CD8-positive, alpha-beta memory T cell (primary cell): Measurements from ENCODE around the gene ZGPAT. TPM values are rescaled to one million over a fixed set of nuclear protein-coding genes. Genes with fewer than 3 reads are reported as not detected.
A peak's percentile ranks its signal among the peaks of the same experiment; 100 is the strongest.
"Not testable (repeated sequence)": the region's sequence is repeated elsewhere in the genome, so short reads cannot be mapped to it uniquely, and the experiment has no call there.

Source experiments
- CTCF ChIA-PET: fragments of 350-600 bp; sonication (Branson Sonifier 250); formaldehyde crosslinking; loops from one replicate; lab custom pipeline; 2021; ENCODE audit warnings: antibody characterized with exemption; lab: Charles Lee
- POLR2A ChIA-PET: fragments of 350-600 bp; sonication (Branson Sonifier 250); formaldehyde crosslinking; loops from one replicate; lab custom pipeline; 2021; ENCODE audit warnings: antibody characterized with exemption; lab: Charles Lee
- DNase-seq, 5 donors: peaks; one replicate each; pipeline versions ENCODE4 v3.0.0 to v3.0.0-alpha.2; 2020 to 2022; ENCODE audit warnings: mixed read lengths in 1 of 5
- H3K27ac ChIP-seq: one replicate; pipeline ENCODE4 v1.7.0; 2013; ENCODE audit warnings: low read depth, mild to moderate bottlenecking, low read length, moderate library complexity
- H3K27me3 ChIP-seq: 2 replicates; pipeline ENCODE4 v1.7.0; 2013; ENCODE audit warnings: low read length, mild to moderate bottlenecking; ENCODE audit not compliant: insufficient read depth, poor library complexity, severe bottlenecking
- H3K36me3 ChIP-seq: 2 replicates; pipeline ENCODE4 v1.7.0; 2013; ENCODE audit warnings: mild to moderate bottlenecking, low read length, moderate library complexity; ENCODE audit not compliant: insufficient read depth
- H3K4me1 ChIP-seq: 2 replicates; pipeline ENCODE4 v1.7.0; 2013; ENCODE audit warnings: mild to moderate bottlenecking, low read length, moderate library complexity; ENCODE audit not compliant: insufficient read depth
- H3K4me3 ChIP-seq: 2 replicates; pipeline ENCODE4 v1.7.0; 2013; ENCODE audit warnings: mild to moderate bottlenecking, low read length
- H3K9me3 ChIP-seq: 2 replicates; pipeline ENCODE4 v1.7.0; 2013; ENCODE audit warnings: mild to moderate bottlenecking, low read length
- H3K27ac Mint-ChIP-seq, 8 donors: one replicate each; pipeline ENCODE4 v1.8.0; 2020 to 2021; ENCODE audit warnings: mixed read lengths in 8 of 8, mild to moderate bottlenecking in 6 of 8, inconsistent platforms in 3 of 8, moderate library complexity in 3 of 8
- H3K27me3 Mint-ChIP-seq, 2 donors: one replicate each; pipeline ENCODE4 v1.8.0; 2020 to 2021; ENCODE audit warnings: mixed read lengths in 2 of 2, mild to moderate bottlenecking in 1 of 2, moderate library complexity in 1 of 2
- H3K36me3 Mint-ChIP-seq, 3 donors: one replicate each; pipeline ENCODE4 v1.8.0; 2020 to 2021; ENCODE audit warnings: mixed read lengths in 3 of 3, inconsistent platforms in 1 of 3, mild to moderate bottlenecking in 1 of 3
- H3K4me1 Mint-ChIP-seq, 3 donors: one replicate each; pipeline ENCODE4 v1.8.0; 2020 to 2021; ENCODE audit warnings: mixed read lengths in 3 of 3, inconsistent platforms in 1 of 3, mild to moderate bottlenecking in 1 of 3
- H3K4me3 Mint-ChIP-seq, 7 donors: one replicate each; pipeline ENCODE4 v1.8.0; 2020 to 2021; ENCODE audit warnings: mixed read lengths in 7 of 7, mild to moderate bottlenecking in 6 of 7, moderate library complexity in 4 of 7, inconsistent platforms in 2 of 7
- H3K9me3 Mint-ChIP-seq, 5 donors: one replicate each; pipeline ENCODE4 v1.8.0; 2020 to 2022; ENCODE audit warnings: mixed read lengths in 5 of 5, mild to moderate bottlenecking in 3 of 5, moderate library complexity in 2 of 5, inconsistent platforms in 1 of 5
- polyA plus RNA-seq: library from polyadenylated mRNA; unstranded; fragments of 300-500 nt; fragmentation: Illumina TruSeq; gene quantifications from one replicate; pipeline ENCODE4 v1.2.3, GENCODE V29; 2021
- total RNA-seq, 2 experiments: library from RNA; stranded (reverse); gene quantifications; one replicate each; pipeline ENCODE4 v1.2.3, GENCODE V29; 2021

ZGPAT gene
- total and polyA plus RNA-seq, 3 experiments from 2014 or later: 29.7 to 77.5 (median 29.9) TPM

DNA sequence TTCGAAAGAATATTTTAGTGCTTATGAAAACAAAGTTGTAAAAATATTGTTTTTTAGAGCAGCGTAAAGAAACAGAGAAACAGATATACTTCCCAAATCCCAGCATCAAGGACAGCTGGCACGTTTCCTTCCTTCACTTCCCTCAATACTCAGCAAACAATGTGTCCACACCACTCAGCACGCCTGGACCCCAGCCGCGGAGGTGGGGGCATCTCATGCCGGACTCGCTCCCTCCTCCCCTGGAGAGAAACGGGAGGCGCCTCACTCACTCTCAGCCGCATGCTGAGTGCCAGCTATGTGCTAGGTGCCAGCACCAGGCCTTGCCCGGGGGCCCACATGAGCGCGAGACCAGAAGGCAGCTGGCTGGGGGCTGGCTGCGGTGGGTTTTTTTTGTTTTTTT is 66.5 kb downstream of the ZGPAT start:
- H3K27ac Mint-ChIP-seq: peak overlapping the region in 2 of 8 donors; percentile 72 to 74
- Histone ChIP-seq H3K36me3 (no peaks in the 10 kb centered on the region), H3K4me3 (no peak overlapping the region), H3K27ac (no peak overlapping the region), H3K27me3 (no peaks in the 10 kb centered on the region), H3K4me1 (no peaks in the 10 kb centered on the region), H3K9me3 (no peaks in the 10 kb centered on the region)
- H3K9me3 Mint-ChIP-seq: no peaks in the 10 kb centered on the region
- H3K27me3 Mint-ChIP-seq: no peaks in the 10 kb centered on the region
- ChIA-PET CTCF (interaction anchor here (0.9 to 2.7 kb wide), 7 partner anchors 9 to 205 kb away, joined by 3 to 10 read pairs (median 3); partner anchors contain the start of genes ARFRP1, SAMD10 and ZGPAT), POLR2A (no interaction called here)
- H3K4me3 Mint-ChIP-seq: peak overlapping the region in 2 of 7 donors; percentile 34 to 40
- H3K4me1 Mint-ChIP-seq: peaks cover 0 to 3% (median 3%) of the 10 kb centered on the region in 3 donors
- H3K36me3 Mint-ChIP-seq: no peaks in the 10 kb centered on the region
- no peak for DNase-seq

DNA sequence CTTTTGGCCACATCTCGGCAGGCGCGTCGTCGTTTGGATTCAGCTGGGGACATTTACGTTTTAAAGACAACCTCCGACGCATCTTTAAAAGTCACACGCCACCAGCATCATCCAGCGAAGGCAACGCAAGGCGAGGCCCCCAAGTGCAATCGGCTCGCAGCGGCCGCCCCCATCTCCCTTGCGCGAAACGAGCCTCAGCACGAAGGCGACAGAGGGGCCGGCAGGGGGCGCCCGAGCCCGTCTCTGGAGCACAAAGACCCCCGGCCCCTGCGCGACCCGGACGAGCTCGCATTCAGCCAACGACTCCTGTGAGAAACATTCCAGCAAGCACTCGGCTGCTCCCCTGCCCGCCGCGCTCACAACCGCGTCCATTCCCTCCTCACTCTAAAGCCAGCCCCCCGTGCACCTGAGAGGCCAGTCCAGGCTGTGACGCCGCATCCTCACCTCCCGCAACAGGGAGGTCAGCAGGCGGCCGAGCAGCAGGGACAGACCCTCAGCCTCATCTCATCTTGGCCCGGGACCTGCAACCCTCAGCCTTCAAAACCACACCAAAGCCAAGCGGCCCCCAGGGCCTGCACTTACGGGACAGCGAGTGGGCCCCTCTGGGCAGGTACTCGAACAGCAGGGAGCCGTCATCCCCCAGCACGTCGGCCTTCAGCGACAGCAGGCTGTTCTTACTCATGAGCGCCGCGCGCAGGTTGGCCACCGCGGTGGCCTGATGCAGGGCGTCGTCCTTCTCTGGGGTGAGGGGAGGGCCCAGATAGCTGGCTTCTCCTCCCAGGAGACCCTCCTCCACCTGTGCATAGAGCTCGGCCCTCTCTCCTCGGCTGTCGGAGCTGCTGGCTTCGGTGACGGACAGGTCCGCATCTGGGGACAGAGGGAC is 67.5 kb downstream of the ZGPAT start:
- no peaks in the 10 kb centered on the region for H3K9me3 Mint-ChIP-seq
- peak in 4 of 5 donors; percentile 21 to 58 (median 28) for DNase-seq
- H3K27me3 Mint-ChIP-seq: no peaks in the 10 kb centered on the region
- no peaks in the 10 kb centered on the region for H3K36me3 Mint-ChIP-seq
- no peak overlapping the region for H3K4me3 ChIP-seq
- H3K4me3 Mint-ChIP-seq: peak overlapping the region in 4 of 7 donors; percentile 23 to 75 (median 34)
- H3K4me1 ChIP-seq: no peaks in the 10 kb centered on the region
- H3K27ac Mint-ChIP-seq: no peak overlapping the region
- no peaks in the 10 kb centered on the region for H3K27me3 ChIP-seq
- POLR2A ChIA-PET: no interaction called here
- H3K9me3 ChIP-seq: no peaks in the 10 kb centered on the region
- H3K27ac ChIP-seq: no peak overlapping the region
- CTCF ChIA-PET: interaction anchor here (0.8 to 2.7 kb wide), 10 partner anchors 8 to 204 kb away, joined by 3 to 10 read pairs (median 3); partner anchors contain the start of genes ARFRP1, SAMD10 and ZGPAT
- peaks cover 0 to 6% (median 5%) of the 10 kb centered on the region in 3 donors for H3K4me1 Mint-ChIP-seq
- H3K36me3 ChIP-seq: no peaks in the 10 kb centered on the region

DNA sequence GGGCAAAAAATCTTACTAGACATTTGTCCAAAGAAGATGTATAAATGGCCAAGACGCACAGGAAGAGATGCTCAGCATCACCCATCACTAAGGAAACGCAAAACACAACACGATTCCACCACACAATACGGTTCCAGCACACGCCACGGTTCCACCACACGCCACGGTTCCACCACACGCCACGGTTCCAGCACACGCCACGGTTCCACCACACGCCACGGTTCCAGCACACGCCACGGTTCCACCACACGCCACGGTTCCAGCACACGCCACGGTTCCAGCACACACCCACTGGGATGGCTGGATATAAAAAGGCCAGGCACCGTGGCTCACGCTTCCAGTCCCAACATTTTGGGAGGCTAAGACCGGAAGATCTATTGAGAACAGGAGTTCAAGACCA is 69.0 kb downstream of the ZGPAT start:
- H3K9me3 ChIP-seq, DNase-seq, H3K27ac ChIP-seq, H3K27ac Mint-ChIP-seq, H3K27me3 Mint-ChIP-seq, CTCF ChIA-PET, H3K27me3 ChIP-seq, H3K9me3 Mint-ChIP-seq, H3K36me3 Mint-ChIP-seq, H3K4me1 ChIP-seq, H3K4me3 ChIP-seq, H3K36me3 ChIP-seq: not testable (repeated sequence)
- POLR2A ChIA-PET: interaction anchor here (0.5 kb wide), 1 partner anchor 217 kb away, joined by 4 read pairs; no protein-coding TSS in a partner anchor
- H3K4me3 Mint-ChIP-seq: peak overlapping the region in 1 of 7 donors; percentile 65
- H3K4me1 Mint-ChIP-seq: peaks cover 5 to 14% (median 8%) of the 10 kb centered on the region in 3 donors

DNA sequence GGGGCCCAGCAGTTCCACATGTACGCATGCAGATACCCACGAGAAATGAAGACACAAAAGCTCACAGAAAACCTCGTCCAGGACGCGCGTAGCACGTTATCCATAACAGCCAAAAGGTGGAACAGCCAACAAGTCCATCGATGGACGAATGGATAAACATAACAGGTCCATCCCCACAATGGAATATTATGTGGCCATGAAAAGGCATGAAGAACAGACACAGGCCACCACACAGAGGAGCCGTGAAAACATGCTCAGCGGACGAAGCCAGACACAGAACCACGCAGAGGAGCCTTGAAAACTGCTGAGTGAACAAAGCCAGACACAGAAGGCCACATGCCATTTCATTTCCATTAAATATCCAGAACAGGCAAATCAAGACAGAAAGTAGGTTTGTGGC is 69.8 kb downstream of the ZGPAT start:
- Mint-ChIP-seq H3K9me3 (no peaks in the 10 kb centered on the region), H3K36me3 (no peaks in the 10 kb centered on the region), H3K27ac (peak overlapping the region in 1 of 8 donors; percentile 23), H3K27me3 (no peaks in the 10 kb centered on the region), H3K4me3 (no peak overlapping the region), H3K4me1 (peaks cover 12 to 22% (median 16%) of the 10 kb centered on the region in 3 donors)
- ChIA-PET POLR2A (interaction anchor here (0.5 kb wide), 1 partner anchor 217 kb away, joined by 4 read pairs; no protein-coding TSS in a partner anchor), CTCF (no interaction called here)
- H3K27me3 ChIP-seq: no peaks in the 10 kb centered on the region
- H3K4me3 ChIP-seq: no peak overlapping the region
- H3K27ac ChIP-seq: no peak overlapping the region
- H3K4me1 ChIP-seq: peaks cover 15% of the 10 kb centered on the region
- no peaks in the 10 kb centered on the region for H3K36me3 ChIP-seq
- no peak for DNase-seq
- no peaks in the 10 kb centered on the region for H3K9me3 ChIP-seq

DNA sequence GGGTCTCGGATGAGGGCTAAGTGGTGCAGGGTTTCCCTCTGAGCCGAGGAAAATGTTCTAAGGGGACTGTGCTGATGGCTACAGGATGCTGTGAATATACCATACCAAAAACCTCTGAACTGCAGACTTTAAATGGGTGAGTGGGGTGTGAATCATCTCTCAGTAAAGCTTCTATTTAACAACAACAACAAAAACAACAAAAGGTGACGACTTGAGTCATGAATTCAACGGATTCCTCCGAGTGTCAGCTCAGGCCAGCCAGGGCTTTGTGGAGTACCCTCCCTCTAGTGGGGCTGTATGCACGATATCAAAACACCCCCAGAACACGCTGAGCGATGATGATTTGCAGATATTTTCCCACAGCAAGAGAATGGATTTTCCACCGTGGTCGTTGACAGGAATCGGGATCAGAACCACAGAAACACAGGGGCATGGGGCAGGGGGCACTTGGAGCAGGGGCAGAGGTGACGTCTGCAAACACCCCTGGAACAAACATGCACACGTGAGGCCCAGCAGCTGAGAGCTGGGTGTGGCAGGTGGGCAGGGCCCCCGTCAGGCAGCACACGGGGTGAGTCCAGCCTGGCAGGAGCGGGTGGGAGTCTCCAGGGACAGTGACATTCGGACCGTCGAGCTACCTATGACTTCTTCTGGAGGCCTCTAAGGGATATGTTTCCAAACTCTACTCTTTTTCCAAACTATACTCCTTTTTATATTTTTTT is 70.4 kb downstream of the ZGPAT start:
- Histone ChIP-seq H3K27me3 (no peaks in the 10 kb centered on the region), H3K36me3 (no peaks in the 10 kb centered on the region), H3K4me1 (peaks cover 17% of the 10 kb centered on the region), H3K27ac (no peak overlapping the region), H3K4me3 (no peak overlapping the region), H3K9me3 (no peaks in the 10 kb centered on the region)
- peak overlapping the region in 1 of 7 donors; percentile 63 for H3K4me3 Mint-ChIP-seq
- H3K9me3 Mint-ChIP-seq: no peaks in the 10 kb centered on the region
- H3K36me3 Mint-ChIP-seq: no peaks in the 10 kb centered on the region
- no peaks in the 10 kb centered on the region for H3K27me3 Mint-ChIP-seq
- H3K4me1 Mint-ChIP-seq: peaks cover 14 to 23% (median 17%) of the 10 kb centered on the region in 3 donors
- DNase-seq: no peak
- ChIA-PET CTCF (interaction anchor here (1.5 kb wide), 1 partner anchor 41 kb away, joined by 4 read pairs; the partner anchor contains the start of gene LIME1), POLR2A (interaction anchor here (0.6 to 0.9 kb wide), 2 partner anchors 20 to 37 kb away, joined by 3 to 4 read pairs; no protein-coding TSS in a partner anchor)
- peak overlapping the region in 1 of 8 donors; percentile 57 for H3K27ac Mint-ChIP-seq

DNA sequence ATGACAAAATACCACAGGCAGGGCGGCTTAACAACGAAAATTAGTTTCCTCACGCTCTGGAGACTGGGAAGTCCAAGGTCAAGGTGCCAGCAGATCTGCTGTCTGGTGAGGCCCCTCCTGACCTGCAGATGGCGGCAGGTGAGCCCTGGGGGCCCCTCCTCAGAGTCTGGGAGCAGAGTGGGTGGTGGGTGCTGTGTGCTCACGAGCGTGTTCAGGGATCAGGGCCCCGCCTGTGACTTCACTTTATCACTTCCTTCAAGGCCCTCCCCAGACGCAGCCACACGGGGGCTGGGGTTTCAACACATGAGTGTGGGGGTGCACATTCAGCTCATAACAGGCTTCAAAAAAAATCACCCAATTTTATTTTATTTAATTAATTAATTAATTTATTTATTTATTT is 71.0 kb downstream of the ZGPAT start:
- H3K9me3 Mint-ChIP-seq: no peaks in the 10 kb centered on the region
- H3K27ac Mint-ChIP-seq: peak overlapping the region in 1 of 8 donors; percentile 57
- ChIA-PET CTCF (interaction anchor here (1.5 kb wide), 1 partner anchor 42 kb away, joined by 4 read pairs; the partner anchor contains the start of gene LIME1), POLR2A (interaction anchor here (0.6 to 0.9 kb wide), 2 partner anchors 21 to 38 kb away, joined by 3 to 4 read pairs; no protein-coding TSS in a partner anchor)
- Histone ChIP-seq H3K27ac (no peak overlapping the region), H3K9me3 (no peaks in the 10 kb centered on the region), H3K4me3 (no peak overlapping the region), H3K27me3 (no peaks in the 10 kb centered on the region), H3K4me1 (peaks cover 17% of the 10 kb centered on the region), H3K36me3 (no peaks in the 10 kb centered on the region)
- no peaks in the 10 kb centered on the region for H3K36me3 Mint-ChIP-seq
- no peak overlapping the region for H3K4me3 Mint-ChIP-seq
- no peak for DNase-seq
- H3K27me3 Mint-ChIP-seq: no peaks in the 10 kb centered on the region
- peaks cover 14 to 23% (median 17%) of the 10 kb centered on the region in 3 donors for H3K4me1 Mint-ChIP-seq

DNA sequence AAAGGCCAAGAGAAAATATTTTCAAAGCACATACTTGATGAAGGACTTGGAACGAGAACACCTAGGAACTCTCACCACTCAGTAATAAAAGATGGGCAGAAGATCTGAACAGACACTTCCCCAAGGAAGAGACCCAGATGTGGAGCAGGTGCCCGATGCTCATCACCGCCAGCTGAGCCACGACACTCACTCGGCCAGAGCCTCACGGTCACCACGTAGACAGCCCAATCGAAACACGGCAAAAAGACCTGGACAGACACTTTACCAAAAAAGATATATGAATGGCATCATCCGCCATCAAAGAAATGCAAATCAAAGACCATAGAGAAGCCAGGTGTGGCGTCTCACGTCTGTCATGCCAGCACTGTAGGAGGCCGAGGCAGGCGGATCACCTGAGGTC is 73.3 kb downstream of the ZGPAT start:
- Histone ChIP-seq H3K27me3 (no peaks in the 10 kb centered on the region), H3K36me3 (no peaks in the 10 kb centered on the region), H3K4me3 (no peak overlapping the region), H3K27ac (no peak overlapping the region), H3K4me1 (peaks cover 17% of the 10 kb centered on the region), H3K9me3 (no peaks in the 10 kb centered on the region)
- peak overlapping the region in 3 of 8 donors; percentile 38 to 89 (median 61) for H3K27ac Mint-ChIP-seq
- H3K4me3 Mint-ChIP-seq: peak overlapping the region in 2 of 7 donors; percentile 37 to 61
- ChIA-PET POLR2A (interaction anchor here (0.6 to 1.4 kb wide), 6 partner anchors 30 to 253 kb away, joined by 3 to 6 read pairs (median 4); partner anchors contain the start of genes LIME1 and SLC2A4RG), CTCF (interaction anchor here (0.6 to 3.7 kb wide), 5 partner anchors 21 to 244 kb away, joined by 3 to 20 read pairs (median 5); partner anchors contain the start of genes LIME1 and PTK6)
- no peaks in the 10 kb centered on the region for H3K27me3 Mint-ChIP-seq
- H3K36me3 Mint-ChIP-seq: no peaks in the 10 kb centered on the region
- no peak for DNase-seq
- H3K9me3 Mint-ChIP-seq: no peaks in the 10 kb centered on the region
- H3K4me1 Mint-ChIP-seq: peaks cover 14 to 20% (median 17%) of the 10 kb centered on the region in 3 donors
